ENCODE data around the gene ZNF653.

The ZNF653 gene, protein sequence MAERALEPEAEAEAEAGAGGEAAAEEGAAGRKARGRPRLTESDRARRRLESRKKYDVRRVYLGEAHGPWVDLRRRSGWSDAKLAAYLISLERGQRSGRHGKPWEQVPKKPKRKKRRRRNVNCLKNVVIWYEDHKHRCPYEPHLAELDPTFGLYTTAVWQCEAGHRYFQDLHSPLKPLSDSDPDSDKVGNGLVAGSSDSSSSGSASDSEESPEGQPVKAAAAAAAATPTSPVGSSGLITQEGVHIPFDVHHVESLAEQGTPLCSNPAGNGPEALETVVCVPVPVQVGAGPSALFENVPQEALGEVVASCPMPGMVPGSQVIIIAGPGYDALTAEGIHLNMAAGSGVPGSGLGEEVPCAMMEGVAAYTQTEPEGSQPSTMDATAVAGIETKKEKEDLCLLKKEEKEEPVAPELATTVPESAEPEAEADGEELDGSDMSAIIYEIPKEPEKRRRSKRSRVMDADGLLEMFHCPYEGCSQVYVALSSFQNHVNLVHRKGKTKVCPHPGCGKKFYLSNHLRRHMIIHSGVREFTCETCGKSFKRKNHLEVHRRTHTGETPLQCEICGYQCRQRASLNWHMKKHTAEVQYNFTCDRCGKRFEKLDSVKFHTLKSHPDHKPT

DNA sequence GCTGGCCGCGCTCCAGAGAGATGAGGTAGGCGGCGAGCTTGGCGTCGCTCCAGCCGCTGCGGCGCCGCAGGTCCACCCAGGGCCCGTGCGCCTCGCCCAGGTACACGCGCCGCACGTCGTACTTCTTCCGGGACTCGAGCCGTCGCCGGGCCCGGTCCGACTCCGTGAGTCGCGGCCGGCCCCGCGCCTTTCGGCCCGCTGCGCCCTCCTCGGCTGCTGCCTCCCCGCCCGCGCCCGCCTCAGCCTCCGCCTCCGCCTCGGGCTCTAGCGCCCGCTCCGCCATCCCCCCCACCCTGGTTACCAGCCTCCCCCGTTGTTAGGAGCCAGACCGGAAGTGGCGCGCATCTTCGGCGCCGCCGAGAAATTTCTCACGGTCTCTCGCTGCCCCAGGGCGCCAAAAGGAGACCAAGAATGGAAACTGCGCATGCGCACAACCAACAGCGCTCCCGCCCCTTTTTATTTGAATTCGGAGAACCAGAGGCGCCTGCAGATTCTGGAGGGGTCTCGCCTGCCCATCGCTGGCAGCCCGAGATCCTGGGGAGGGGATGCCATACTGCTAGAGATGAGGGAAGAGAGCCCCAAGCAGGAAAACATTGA lies at the start of gene ZNF653:
Gene ZNF653, minus strand, starts transcription at position 336 of the 597 bp plus-strand sequence. Its CDS starts 53 bp downstream, at position 283.
- peak; percentile 81 for DNase-seq

DNA sequence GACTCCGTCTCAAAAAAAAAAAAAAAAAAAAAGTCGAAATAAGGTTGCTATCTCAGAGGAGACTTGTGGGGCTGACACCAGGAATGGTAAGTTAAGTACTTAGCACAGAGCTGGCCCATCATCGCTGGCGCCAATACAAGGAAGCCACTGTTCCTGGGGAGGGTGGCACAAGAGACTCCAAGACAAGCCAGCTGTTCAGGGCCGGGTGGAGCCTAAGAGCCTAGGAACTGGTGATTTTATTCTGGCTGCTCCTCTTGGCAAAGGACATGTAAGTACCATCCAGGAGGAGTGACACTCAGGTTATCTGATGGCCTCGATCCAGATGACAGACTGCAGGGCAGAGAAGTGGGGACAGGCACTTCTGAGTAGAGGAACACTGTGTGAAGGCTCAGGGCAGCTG lies 49.6 kb upstream of the ZNF653 start:
- no peak for DNase-seq

DNA sequence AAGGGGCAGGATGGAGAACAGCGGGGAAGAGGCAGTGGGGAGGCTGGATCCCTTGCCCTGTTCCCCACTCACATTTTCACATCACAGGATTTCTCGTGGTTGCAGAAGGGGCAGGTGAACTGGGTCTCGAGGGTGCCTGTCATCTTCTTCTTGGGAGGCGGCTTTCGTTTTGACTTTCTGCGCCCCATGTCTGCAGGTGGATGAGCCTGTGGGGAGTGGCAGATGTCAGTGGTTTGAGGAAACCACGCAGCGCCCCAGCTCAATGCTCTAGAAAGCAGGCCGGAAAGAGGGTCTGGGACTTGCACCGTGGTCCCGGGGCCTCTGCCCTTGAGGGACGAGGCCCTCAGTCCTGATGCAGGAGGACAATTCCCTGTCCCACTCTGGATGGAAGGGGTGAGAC lies 48.5 kb upstream of the ZNF653 start:
- no peak for DNase-seq

DNA sequence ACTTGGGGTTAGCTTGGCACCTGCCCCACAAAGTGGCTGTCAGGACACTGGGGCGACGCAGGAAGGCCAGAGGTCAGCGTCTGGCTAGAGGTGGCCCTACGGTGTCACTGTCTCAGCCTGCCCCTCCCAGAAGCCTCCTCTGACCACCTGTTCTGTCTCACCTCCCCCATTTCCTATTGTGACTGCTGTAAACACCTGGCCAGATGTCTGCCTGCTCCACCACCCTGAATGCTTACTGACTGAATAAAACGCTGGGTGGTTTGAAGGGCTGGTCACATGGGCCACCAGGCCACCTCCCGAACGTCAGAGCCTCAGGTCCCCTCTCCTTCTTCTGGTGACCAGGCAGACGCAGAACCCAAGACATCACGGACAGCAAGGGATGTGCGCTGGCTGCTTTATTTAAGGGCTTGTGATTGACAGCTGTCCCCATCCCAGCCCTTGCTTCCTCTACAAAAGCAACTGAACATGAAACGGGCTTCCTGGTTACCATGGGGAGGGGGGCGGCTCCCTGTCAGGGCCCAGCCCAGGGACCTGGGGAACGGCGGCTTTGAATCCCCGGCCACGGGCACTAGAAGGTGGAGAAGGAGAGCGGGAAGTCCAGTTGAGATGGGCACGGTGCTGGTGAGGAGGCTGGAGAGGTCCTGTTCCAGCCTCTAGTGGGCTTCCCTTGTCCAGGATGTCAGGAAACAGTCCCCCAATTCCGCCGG lies 47.2 kb upstream of the ZNF653 start:
- DNase-seq, result no peak

DNA sequence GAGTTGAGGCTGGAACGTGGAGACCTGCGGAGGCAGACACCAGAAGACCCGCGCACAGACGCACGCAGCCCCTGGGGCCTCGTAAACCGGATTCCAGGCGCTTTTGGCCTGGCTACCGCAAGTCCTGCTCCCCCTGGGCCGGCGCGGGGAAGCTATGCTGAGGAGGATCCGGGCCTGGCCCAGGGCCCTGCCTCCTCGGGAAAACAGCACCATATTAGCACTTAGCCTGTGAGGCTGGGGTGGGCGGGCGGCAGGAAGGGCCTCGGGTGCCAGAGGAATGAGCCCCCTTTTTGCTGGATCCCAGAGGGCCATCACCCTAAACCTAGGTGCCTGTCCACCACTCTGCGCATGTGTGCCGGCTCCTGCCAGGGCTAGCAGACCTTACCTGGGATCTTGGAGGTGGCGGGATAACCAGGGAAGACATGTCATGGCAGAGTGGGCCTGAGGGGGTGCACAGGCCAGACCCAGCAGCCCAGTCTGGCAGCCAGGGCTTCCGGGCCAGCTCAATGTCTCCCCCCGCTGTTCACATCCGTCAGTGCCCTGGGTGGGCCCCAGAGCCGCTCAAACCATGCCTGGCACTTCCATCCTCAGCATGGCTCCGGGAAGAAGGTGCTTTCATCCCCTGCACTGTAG lies 46.1 kb upstream of the ZNF653 start:
- no peak for DNase-seq

DNA sequence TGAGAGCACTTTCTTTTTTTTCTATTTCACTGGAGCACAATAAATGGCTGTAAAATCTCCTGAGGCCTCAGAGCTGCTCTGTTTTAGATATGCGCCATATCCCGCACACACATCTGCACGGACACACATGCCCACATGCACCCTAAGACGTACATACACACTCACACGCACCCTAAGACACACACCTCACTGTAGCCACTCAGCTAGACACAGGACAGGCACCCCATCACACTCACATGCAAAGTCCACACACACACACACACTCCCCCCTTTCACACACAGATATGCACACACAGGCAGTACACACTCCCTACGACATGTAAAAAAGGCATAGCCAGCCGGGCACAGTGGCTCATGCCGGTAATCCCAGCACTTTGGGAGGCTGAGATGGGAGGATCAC lies 44.6 kb upstream of the ZNF653 start:
- DNase-seq, result no peak

DNA sequence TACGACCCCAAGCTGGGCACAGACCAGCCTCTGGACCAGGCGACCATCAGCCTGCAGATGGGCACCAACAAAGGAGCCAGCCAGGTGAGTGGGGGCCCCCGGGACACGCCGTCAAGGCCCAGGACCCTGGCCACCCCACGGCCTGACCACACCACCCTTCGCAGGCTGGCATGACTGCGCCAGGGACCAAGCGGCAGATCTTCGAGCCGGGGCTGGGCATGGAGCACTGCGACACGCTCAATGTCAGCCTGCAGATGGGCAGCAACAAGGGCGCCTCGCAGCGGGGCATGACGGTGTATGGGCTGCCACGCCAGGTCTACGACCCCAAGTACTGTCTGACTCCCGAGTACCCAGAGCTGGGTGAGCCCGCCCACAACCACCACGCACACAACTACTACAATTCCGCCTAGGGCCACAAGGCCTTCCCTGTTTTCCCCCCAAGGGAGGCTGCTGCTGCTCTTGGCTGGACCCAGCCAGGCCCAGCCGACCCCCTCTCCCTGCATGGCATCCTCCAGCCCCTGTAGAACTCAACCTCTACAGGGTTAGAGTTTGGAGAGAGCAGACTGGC lies 43.8 kb upstream of the ZNF653 start:
- DNase-seq, result no peak

DNA sequence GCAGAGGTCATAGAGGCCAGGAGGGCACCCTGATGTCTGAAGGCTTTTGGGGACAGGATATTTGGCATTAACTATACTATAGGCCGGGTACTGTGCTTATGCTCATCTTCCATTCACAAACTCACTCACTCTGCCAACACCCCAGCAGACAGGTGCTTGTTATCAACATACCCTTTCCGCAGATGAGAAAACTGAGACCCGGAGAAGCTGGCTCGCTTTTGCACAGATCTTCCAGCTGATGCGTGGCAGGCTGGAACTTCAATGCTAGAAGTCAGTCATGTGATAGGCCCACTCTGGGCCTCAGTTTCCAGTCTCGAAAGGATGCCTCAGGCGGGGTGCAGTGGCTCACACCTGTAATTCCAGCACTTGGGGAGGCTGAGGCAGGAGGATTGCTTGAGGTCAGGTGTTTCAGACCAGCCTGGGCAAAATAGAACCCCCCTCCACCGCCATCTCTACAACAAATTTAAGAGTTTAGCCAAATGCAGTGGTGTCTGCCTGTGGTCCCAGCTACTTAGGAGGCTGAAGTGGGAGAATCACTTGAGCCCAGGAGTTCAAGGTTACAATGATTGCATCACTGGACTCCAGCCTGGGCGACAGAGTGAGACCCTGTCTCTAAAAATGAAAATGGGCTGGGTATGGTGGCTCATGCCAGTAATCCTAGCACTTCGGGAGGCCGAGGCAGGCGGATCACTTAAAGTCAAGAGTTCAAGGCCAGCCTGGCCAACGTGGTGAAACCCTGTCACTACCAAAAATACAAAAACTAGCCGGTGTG lies 42.5 kb upstream of the ZNF653 start:
- no peak for DNase-seq

DNA sequence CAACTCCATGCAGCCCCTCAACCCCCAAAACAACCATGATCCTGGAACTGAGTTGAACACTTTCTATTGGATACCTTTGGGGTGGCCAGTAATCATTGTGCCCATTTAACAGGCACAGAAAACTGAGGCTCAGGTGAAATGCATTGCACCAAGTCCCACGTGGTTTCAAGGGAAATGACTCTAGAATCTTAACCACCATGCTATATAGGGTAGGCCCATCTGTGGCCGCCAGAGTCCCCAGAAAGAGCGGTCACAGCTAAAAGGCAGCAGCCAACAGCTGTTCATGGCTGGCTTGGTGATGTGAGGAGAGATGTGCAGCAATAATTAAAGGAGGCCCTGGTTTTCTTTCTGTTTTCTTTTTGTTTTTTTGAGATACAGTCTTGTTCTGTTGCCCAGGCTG lies 35.6 kb upstream of the ZNF653 start:
- no peak for DNase-seq

DNA sequence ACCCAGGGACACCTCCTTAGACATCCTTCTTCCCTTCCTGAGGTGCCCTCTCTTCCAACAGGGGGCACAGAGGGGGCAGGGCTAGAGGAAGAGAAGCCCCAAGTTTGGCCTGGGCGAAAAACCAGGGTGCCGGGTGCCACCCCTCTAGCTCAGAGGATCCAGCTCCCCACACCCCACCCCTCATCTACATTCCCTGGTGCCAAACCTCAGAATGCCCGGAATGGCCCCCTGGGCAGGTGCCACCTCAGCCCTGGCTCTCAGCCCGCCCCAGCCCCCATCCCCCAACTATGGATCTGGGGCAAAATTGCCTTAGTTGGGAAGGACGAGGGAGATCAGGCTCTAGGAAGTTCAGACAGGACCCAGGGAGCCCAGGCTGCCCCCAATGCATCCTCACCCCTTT lies 35.0 kb upstream of the ZNF653 start:
- DNase-seq, result no peak

DNA sequence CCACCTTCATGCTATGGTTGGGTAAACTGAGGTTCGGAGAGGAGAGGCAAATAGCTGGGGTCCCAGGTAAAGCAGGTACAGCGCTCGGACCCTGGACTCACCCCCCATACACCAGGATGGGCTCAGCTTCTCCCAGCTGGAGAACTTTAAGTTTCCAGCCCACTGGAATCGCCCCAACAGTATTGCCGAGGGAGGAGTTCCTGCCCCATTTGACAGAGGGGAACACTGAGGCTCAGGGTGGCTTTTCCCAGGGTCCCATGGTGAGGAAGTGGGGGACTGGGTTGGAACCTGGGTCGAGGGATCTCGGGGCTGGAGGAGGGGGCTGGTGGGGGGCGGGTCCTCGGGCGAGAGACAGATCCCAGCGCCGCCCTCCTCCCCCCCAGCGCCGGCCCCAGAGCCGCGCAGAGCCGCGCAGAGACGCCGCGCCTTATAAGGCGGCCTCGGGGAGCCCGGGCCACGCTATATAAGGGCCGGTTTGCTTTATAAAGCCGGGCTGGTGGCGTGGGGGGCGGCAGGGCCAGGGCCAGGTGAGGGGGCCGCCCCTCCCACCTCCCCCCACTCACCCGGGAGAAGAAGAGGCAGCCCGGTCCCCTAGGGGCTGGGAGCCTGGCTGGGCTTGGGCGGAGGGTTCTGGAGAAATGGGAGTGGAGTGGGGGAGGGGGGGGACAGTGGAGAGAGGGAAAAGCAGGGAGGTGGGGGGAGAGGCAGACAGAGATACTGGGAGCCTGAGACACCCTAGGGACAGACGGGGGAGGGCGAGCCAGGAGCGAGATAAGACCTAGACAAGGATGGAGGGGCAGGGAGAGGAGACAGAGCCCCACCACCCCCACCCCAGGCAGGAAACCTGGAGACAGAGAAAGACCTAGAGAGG lies 34.1 kb upstream of the ZNF653 start:
- no peak for DNase-seq

DNA sequence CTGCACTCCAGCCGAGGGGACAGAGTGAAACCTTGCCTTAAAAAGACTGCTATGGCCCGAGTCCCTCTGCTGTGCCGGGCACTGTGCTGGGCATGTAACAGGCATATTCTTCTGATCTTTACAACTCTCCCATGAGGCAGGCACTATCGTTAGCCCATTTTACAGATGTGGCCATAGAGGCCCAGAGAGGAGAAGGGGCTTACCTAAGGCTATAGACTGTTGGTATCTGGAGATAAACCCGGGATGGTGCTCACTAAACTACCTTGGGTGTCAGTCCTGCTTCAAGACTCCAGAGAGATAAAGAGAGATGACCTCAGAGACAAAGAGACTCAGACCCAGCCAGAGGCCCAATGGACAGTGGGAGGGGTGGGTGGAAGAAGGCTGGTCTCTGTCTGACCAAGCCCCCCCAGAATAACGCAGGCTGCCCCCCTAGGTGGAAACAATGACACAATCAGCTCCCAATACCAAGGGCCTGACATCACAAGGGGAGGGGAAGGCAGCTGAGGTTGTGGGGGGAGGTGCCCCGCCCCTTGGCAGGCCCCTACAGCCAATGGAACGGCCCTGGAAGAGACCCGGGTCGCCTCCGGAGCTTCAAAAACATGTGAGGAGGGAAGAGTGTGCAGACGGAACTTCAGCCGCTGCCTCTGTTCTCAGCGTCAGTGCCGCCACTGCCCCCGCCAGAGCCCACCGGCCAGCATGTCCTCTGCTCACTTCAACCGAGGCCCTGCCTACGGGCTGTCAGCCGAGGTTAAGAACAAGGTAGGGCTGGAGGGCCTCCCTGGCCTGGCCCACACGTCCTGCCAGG lies 32.8 kb upstream of the ZNF653 start, which contains the start of gene CNN1:
Gene CNN1, plus strand, starts transcription at position 620 of the 805 bp plus-strand sequence. Its CDS starts 77 bp downstream, at position 697.
- no peak for DNase-seq

DNA sequence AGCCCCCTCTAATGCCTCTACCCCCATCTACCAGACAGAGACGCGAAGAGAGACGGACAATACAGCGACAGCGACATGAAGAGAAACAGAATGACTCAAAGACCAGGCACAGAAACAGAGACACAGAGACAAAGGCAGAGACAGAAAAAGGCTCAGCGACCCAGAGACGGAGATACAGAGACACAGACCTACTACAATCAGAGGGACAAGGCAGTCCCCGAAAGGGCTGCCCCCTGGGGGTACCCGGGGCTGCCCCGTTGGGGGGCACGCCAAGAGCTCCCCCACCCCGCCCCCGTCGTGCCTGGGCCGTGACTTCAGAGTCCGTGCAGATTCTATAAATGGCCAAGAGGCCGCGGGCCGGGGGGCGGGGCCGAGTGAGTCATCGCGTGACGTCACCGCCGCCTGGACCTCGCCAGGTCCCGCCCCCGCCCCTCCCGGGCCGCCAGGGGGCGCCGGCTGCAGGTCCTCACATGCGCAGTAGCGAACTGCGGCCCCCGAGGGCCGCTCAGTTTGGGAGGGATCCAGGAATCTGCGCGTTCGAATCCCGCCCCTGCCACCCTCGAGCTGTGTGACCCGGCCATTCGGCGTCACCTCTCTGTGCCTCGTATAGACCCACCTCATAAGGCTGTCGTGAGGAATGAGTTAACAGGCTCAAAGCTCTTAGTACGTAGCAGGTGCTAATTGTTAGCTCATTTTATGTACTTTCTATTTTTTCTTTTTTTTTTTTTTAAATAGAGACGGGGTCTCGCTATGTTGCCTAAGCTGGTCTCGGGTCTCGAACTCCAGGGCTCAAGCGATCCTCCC lies 30.4 kb upstream of the ZNF653 start:
- peak; percentile 35 for DNase-seq

DNA sequence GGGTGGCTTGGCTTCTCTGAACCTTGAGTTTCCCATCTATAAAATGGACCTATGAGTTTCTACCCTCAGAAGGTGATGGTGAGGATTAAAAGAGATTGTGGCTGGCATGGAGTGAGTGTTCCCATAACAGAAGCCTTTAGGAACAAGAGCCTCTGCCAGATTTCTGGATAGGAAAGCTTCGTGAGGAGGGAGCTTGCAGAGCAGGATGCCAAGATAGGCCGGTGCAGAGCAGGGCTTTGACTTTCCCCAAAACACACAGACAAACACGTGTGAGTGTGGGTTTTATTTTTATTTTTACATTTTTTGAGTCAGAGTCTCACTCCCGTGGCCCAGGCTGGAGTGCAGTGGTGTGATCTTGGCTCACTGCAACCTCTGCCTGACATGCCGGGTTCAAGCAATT lies 29.3 kb upstream of the ZNF653 start:
- DNase-seq, result no peak

DNA sequence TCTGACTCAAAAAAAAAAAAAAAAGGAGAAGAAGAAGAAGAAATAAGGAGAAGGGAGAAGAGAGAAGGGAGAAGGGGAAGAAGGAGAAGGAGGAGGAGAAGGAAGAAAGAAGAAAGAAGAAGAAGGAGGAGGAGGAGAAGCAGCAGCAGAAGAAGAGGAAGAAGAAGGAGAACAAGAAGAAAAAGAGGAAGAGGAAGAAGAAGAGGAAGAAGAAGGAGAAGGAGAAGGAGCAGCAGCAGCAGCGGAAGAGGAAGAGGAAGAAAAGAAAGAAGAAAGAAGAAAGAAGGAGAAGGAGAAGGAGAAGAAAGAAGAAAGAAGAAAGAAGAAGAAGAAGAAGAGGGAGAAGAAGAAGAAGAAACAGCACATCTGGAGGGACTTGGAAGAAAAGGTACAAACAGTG lies 28.9 kb upstream of the ZNF653 start:
- no peak for DNase-seq

DNA sequence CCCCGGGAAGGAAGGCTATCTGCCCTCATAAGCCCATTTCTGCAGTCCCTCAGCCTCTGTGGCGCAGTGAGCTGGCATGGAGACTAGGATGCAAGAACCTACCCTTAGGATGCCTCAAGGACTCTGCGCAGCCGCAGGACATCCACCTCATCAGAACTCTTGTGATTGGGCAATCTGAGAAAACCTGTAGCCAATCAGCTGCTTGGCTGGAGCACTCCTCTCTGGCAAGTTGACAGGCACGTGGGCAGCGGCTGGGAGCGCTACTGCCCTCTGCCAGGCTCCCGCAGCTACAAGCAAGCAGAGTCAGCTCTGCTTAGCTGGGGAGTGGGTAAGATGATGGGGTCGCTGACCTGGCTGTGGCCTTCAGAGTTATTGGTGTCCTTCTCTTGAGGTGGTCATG lies 24.8 kb upstream of the ZNF653 start:
- peak; percentile 20 for DNase-seq

DNA sequence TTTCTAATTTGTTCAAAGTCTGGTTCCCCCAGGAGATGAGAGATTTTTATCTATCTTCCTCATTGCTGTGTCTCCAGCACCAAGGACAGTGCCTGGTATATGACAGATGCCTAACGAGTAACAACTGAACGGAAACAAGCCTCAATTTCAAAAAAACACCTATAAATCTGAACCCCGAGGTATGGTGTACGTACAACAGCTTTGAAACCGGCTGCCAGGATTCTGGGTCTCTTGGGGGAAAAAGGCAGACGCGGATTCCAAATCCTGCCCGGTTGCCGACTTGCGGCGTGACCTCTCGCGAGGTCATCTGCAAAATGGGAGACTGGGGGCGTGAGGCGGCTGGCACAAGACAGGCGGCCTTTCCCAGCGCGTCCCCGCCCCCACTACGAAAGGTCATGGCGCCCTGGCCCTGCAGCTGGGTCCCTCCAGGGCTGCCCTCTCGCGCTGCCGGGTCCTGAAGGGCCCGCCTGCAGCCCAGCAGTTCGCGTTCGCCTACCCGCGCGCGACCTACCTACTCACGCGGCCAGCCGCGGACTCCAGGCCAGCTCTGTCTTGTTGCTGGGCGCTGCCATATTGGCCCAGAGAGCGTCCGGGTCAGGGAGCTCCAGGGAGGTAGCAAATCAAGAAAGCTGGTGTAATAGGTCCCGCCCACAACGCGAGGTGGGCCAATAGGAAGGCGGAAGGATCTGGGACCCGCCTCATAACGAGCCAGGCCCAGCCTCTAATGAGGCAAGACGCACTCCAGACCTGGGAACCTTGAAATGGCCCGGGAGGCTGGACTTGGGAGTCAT lies 23.1 kb upstream of the ZNF653 start, which contains the start of gene ECSIT:
Gene ECSIT, minus strand, starts transcription at position 584 of the 791 bp plus-strand sequence. CDS start 9,964 bp downstream, outside the sequence.
- DNase-seq, result peak; percentile 88

DNA sequence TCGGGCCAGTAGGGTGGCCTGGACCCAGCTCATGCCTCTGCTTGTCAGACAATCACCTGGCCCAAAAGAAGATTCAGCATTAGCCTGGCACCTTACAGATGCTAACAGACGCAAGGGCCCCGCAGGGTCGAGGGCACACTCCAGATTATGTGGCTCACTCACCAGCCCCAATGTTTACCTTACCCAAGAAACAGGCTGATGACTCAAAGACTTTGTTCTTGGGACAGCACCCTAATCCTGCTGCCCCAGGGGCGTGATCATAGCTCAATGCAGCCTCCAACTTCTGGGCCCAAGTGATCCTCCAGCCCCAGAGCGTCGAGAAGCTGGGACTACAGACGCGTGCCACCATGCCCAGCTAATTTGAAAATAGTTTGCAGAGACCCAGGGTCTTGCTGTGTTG lies 13.5 kb upstream of the ZNF653 start:
- DNase-seq, result no peak
